Measurements from ENCODE around the gene ODAD4.

ODAD4 gene

GRCh38 chr17:41941168-41941567 is 10.8 kb downstream of the ODAD4 start:
- DNase-seq (ENCODE audit: low read depth), result no peak

GRCh38 chr17:41942626-41943373 is 12.4 kb downstream of the ODAD4 start:
- no peak for DNase-seq (ENCODE audit: low read depth)

- DNase-seq (ENCODE audit: low read depth), result no peak
Measured at GRCh38 chr17:41943492-41943891, 13.1 kb downstream of the ODAD4 start.

DNA sequence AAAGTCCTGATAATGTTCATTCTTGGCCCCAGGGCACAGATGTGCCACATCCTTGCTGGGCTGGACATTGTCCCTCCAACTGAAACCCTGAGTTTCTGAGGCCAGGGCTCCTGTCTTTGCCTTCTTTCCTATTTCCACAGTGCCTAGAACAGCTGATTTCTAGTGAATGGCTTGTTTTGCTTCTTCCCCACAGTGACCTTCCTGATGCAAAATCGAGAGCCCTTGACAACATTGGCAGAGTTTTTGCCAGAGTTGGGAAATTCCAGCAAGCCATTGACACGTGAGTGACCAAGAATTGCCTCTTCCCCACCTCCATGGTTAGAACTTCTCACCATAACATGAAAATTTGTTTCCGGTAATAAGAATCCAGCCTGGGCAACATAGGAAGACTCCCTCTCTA is 14.5 kb downstream of the ODAD4 start:
- no peak for DNase-seq (ENCODE audit: low read depth)

GRCh38 chr17:41948762-41949460 is 18.5 kb downstream of the ODAD4 start:
- no peak for DNase-seq (ENCODE audit: low read depth)

DNA sequence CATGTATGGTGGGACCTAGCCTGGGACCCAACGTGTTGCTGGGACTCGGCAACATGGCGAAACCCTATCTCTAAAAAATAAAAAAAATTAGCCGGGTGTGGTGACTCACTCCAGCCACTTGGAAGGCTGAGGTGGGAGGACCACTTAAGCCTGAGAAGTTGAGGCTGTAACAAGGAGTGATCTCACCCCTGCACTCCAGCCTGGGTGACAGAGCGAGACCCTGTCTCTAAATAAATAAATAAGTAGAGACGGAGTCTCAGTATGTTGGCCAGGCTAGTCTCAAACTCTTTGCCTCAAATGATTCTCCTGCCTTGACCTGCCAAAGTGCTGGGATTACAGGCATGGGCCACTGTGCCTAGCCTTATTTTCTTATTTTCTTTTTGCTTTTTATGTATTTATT is 26.1 kb downstream of the ODAD4 start:
- DNase-seq (ENCODE audit: low read depth), result no peak

- peak; percentile 72 for DNase-seq (ENCODE audit: low read depth)
Measured at GRCh38 chr17:41957031-41957868, 26.8 kb downstream of the ODAD4 start.

- no peak for DNase-seq (ENCODE audit: low read depth)
Measured at GRCh38 chr17:41957869-41958439, 27.5 kb downstream of the ODAD4 start.

GRCh38 chr17:41959030-41959335 is 28.6 kb downstream of the ODAD4 start:
- DNase-seq (ENCODE audit: low read depth), result peak; percentile 46

GRCh38 chr17:41959336-41960095 is 29.1 kb downstream of the ODAD4 start:
- peak; percentile 65 for DNase-seq (ENCODE audit: low read depth)

GRCh38 chr17:41962111-41962510 is 31.7 kb downstream of the ODAD4 start:
- DNase-seq (ENCODE audit: low read depth), result no peak

- DNase-seq (ENCODE audit: low read depth), result peak; percentile 64
Measured at GRCh38 chr17:41962768-41963434, 32.5 kb downstream of the ODAD4 start.

DNA sequence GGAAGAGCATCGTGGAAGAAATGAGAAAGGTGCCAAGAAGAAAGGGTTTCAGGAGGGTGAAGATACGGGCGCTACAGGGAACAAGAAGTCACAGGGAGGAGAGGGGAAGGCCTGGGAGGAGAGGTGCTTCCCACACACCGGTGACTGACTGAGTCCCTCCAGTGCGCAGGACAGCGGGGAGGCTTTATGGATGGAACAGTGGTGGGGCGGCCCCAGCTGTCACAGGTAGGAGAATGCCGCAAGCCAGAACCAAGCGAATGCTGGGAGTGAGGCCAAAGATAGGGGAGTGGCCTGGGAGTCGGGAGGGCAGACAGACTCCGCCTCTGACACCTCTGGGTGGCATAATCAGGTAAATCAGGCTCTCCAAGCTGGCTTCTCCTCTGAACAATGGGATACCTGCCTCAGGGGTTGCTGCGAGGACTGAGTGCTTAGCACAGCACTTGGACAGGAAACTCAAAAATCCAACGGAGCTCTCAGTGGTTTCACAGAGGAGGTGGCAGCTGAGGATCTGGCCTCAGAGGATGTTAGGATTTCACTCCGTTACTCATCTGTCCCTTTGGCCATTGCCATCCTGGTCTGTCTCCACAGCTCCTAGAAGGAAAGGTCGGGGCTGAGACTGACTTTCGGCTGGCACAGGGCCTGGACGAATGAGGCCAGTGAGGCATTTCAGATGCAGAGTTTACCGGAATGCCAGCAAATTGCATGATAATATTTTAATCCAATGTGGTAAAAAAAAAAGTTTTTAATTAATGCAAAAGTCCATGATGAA is 35.5 kb downstream of the ODAD4 start:
- peak; percentile 66 for DNase-seq (ENCODE audit: low read depth)

GRCh38 chr17:41966463-41967140 is 36.2 kb downstream of the ODAD4 start, which contains the start of gene CNP:
CNP (plus strand) TSS chr17:41966795; CDS start chr17:41966885, 90 bp downstream.
- peak; percentile 89 for DNase-seq (ENCODE audit: low read depth)

- no peak for DNase-seq (ENCODE audit: low read depth)
Measured at GRCh38 chr17:41967141-41967920, 36.9 kb downstream of the ODAD4 start.

GRCh38 chr17:41967921-41968578 is 37.6 kb downstream of the ODAD4 start:
- no peak for DNase-seq (ENCODE audit: low read depth)

DNA sequence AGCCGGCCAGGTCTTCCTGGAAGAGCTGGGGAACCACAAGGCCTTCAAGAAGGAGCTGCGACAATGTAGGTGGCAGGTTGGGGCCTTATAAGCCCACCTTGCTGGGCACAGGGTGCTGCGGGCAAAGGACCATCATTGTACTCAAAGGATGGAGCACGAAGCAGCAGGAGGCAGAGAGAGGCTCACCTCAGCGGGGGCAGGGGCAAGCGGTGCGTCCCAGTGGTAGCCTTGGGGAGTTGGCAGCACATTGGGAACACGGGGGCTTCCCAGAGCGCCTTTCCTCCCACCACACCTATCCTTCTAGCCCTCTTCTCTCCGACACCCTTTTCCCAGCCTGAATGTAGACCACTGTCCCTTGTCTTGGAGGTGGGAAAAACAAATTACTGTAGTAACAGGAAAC is 38.3 kb downstream of the ODAD4 start:
- DNase-seq (ENCODE audit: low read depth), result no peak

DNA sequence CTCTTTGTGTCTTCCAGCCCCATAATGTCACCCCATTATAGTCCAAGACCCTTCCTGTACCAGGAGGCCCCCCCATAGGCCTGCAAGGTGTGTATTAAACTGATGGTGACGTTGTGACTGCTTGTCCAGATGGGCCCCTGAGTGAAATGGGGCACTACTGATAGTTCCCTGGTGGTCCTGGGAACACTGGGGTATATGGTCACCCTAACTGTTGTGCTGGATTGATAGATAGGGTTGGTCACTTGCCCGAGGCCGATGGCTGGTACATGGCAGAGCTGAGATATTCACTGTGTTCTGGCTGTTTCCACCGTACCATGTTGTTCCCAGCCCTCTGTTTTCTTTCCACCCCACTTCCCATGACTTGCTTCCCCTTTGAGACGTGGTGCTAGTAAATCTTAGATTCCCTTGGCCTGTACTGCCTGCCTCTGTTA is 40.5 kb downstream of the ODAD4 start:
- no peak for DNase-seq (ENCODE audit: low read depth)
